Hepatic stellate cell (primary cell): Measurements from ENCODE around the gene SORCS3.

Experiments
- DNase-seq: peaks from one replicate; pipeline ENCODE4 v3.0.0; 2011; ENCODE audit warnings: low spot score

Gene SORCS3

DNA sequence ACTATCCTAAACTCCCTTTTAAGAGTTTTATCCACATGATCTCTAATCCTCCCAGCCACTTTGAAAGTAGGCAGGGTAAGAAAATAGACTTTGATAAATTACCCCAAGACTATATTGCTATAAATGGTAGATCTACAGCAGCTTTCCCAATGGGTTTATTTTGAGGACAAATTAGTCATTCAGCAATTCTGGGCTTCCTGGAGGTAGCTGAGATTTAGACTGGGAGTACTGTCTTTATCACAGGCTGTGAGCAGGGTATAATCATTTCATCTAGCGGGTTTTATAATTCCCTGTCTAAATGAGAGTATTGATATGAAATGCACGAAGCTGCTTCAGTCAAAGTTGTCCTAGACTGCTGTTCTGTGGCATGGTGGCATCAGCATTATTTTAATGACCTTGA, 279.4 kb downstream of the SORCS3 start:
- no peak for DNase-seq

DNA sequence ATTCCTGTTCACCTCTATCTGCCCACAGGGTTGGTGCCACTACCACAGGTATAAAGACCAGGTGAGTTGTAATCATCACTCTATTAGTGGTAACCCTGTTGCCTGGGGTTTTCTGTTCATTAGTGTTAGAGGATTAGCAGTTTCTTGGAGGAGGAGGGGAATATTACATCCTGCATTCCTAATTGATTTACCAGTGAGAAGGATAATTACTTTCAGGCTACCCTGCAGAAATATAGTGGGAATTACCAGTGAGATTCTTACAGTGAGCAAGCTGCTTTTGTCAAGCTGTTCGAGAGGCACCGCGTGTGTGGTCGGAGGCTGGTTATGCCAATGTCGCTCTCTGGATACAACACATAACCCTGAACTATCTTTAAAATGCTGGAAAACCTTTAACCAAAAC, 280.7 kb downstream of the SORCS3 start:
- DNase-seq, result no peak

DNA sequence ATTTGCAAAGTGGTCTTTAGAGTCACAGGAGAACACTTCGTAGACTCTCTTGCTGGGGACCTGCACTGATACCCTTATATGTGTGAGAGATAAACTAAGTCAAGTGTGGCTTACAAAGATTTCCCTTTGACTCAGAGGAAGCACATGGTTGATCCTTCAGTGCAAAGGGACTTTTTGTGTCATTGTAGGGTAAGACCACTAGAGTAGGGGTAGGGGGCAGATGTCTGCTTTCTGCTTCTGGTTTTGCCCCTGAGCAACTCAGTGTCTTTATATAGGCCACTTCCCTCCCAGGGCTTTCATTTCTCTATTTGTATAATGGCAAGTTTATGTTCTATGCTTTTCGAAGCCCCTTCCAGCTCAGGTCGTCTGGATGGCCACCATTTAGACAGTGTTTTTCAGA, 281.7 kb downstream of the SORCS3 start:
- no peak for DNase-seq

DNA sequence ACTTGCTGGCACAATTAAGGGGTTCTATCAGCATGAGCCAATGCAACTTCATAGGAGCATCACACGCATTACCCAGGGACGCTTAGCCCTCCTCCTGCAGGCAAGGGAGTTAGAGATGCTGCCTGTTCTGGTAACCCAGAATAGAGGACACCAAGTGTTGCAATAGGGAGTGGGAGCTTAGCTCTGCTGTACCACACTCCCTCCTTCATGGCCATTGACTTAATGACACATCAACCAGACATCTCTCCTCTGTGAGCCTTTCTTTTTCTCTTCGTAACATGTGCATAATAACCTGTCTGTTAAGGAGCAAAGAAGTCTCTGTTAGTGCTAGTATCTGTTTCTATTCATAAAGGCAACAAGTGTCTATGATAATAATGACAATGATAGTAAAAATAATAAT, 282.4 kb downstream of the SORCS3 start:
- no peak for DNase-seq

DNA sequence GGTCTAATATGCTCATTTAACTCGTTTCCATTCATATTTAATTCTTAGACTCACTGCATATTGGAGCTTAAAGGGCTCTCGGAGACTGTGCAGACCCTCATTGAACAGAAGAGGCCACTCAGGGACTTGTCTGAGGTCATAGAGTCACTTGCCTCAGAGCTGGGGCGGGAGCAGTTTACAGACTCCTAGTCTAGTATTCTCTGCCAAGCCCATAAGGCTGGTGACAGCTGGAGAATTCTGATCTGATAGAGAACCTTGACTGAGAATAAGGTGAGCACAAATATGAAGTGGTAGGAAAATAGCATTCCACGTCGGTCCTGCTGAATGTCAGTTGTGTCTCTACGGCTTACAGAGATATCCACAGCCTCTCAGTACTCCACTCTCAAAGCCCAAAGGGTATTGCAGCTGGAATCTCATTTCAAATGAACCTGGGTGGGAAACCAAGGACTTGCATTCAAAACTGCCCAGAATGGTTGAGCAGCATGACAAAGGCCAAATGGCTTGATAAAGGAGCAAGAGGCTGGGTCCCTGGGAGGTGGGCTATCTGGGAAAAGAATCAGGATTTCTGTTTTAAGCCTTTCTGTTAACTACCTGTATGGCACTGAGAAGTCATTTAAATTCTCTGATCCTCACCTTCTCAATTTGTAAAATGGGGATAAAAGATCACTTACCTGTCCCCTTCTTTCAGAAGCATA, 283.2 kb downstream of the SORCS3 start:
- no peak for DNase-seq

DNA sequence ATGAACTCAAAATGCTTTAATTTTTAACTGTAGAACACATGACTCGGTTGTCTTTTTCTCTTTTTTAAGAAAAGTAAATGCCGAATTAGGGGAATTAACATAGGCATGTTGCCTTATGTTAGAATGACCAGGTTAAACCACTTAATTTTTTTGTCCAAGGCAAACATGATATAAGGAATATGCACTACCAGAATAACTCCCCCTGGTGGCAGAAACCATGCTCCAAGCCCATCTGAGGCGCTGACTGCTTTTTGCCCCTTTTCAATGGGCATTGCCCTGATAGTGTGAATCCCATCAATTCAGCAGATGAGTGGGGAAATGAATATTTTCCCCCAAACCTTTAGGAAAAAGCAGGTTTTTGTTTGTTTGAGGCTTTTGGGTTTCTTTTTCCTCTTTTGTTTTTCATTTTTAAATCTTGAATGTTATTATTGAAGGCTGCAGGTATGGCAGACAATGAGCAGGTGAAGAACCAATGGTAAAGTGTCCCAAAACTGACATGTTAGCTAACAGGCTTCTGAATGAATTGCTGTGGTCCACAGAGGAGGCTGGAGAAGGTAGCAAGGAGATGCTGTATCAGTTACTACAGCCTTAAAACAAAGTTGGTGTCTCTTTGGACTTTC, 284.3 kb downstream of the SORCS3 start:
- no peak for DNase-seq

DNA sequence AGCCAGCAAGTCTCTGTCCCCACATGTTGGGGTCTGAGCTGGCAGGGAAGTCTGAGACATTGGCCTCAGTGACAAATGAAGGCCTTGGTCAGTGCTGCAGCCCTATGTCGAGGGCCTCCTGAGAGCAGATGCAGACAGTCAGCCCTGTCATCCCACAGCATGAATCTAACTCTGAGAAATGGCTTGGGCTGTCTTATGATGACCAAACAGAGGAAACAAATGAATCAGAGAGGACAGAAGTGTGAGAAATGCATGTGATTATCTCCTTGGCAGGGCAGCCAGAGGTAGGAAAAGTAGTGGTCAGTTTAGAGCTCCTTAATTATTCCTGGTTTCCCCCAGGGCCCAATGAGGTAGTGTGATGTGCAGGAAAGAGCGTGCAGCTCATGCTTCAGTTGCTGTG, 287.6 kb downstream of the SORCS3 start:
- DNase-seq, result no peak

DNA sequence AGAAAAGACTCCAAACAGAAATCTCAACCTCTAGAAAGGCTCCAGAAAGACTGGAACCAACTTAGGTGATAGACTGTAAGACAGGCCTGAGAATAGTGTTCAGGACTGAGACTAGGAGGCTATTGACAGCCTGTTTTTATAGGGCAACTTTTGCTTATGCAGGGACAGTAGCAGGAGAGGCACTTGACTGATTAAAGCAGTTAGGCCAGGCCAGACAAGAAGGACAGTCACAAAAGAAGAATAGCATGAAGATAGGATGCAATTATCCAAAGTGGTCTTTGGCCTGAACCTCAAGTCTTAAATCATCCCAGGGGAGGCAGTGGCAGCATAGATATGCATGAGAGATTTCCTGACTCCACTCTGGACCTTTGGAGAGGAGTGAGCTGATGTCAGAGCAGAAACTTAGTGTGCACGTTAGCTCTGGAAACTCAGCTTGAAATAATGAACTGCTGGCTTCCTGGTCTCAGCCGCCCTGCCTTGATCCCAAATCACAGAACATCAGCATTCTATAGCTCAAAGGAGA, 290.6 kb downstream of the SORCS3 start:
- no peak for DNase-seq

DNA sequence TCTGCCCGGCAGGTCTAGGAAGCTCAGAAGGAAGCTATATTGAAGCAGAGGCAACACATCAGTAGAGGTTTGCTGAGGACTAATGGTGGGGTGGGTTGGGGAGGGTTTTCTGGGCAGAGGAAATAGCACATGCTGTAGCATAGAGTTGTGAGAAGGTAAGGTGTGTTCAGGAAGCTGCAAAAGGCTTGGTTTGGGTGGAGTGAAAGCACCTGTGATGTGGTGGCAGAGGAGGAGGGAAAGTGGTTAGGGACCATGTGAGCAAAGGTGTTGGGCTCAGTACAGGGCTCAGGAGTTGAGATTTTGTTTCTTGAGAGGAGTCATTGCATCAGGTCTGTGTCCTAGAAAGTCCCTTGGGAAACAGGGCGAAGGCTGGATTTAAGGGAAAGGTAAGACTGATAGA, 294.6 kb downstream of the SORCS3 start:
- no peak for DNase-seq

DNA sequence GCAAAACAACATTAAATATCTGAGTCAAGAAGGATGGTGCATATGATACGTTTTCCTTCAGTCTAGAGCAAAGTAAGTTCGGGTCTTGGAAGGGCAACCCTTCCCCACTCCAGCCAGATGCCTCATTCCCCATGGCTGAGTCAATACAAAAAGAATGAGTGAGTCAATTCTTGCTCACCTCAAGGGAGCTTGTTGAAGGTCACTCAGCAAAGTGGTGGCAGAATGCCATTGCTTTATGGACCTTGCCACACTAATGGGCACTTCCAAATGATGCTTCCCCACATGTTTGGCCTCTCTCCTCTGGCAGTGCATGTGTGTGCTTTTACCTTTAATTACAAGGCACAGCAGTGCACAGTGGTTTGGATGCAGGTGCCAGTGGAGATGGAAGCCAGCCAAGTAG, 296.5 kb downstream of the SORCS3 start:
- DNase-seq, result no peak

DNA sequence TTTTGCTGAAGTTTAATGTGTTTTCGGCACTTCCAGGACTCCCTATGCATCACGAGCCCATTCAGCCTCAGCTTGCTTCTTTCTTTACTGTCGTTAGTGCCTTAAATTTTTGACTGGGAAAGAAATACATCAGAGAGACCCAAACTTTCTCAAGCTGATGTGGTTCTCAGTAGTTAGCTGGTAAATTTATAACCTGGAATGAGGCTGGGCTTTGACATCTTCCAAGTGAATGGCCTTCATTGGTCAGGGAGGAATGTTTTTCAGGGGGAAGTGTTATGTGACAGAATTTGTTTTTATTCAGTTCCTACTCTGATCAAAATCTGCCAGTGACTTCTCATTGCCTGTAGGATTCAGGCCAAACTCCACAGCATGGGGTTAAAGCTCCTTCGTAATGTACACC, 296.9 kb downstream of the SORCS3 start:
- DNase-seq, result no peak

DNA sequence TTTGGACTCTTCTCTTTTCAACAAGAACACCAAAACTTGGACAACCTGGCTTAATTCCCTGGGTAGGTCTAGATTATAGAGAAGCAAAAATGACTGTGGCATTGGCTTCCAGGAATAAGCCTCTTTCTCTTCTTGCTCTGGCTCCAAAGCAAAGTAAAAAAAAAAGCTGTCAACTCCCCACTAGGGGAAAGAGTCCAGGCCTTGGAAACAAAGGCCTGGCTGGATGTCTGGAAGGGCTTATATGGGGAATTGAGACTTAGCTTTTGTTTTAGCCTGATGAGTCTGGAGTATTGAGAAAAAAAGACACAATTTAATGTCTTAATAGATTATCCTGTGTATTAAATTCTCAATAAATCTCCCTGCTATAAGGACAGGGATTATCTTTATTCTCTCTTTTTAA, 300.6 kb downstream of the SORCS3 start:
- DNase-seq, result no peak

DNA sequence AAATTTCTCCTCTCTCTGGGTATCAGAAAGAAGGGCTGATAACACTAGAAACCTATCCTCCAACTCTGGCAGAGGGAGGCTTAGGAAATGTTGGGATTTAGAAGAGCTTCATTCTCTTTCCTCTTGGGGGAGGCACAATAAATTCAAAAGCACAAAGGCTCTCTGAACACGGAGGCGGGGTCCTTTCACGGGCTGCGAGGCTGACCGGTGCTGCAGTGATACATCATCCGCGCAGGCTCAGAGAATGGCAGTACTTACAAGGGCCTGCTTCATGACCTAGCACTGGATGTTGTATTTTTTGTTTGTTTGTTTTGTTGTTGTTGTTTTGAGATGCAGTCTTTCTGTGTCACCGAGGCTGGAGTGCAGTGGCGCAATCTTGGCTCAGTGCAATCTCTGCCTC, 306.2 kb downstream of the SORCS3 start:
- DNase-seq, result no peak

DNA sequence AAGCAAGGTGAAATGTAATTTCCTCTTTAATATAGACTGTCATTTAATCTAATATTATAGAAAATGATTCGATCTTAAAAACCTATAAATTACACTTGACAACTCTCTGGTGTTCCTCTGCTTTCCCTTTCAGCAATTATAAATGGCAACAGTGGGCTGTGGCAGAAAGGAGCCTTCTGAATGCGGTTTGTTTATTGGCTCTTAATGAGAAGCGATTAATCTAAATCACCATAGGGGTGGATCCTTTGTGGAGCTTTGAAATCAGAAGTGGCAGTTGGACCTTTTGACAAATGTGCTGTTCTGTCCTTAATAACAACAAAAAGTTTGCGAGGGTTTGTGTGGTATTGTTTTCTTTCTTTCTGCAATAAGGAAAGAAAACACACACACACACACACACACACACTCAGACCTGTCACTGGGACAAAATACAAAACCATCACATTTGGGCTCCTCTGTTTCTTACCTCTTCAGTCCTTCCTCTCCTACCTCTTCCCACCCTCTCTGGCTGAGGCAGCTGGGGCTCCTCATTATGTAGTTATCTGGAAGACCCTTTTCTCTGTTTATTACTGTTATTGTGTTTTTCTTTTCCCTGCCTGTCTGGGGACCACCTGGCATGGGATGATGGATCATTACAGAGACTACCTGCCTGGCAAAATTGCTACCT, 316.2 kb downstream of the SORCS3 start:
- no peak for DNase-seq

DNA sequence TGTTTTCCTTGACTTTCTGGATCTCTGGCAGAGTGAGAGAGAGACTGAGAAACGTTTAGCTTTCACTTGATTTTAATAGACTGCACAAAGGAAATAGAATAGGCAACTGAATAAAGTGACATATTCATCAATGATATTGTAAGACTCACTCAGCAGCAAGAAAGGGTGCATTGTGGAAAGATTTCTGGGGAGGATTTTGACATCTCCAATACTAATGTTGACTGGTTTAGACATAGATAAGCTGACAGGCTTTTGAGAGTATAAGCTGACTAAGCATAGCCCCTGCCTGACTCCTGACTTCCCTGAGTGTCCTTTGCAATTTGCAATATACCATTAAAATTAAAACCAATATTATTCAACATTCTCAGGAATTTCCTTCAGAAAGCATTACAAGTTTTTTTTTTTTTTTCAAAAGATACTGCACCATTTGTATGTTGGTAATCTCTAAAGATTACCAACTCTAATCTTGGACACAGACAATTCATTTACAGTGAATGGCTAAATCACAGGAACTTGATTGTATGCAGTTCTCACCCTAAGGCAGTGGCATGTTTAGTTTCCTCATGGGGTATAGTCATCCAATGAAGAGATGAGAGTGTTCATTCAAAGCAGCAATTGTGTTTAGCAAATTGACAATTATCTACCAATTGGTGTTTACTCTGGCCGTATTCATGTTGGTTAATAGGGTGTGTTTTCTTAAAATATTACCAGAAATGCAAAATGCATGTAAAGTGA, 325.6 kb downstream of the SORCS3 start:
- DNase-seq, result no peak

DNA sequence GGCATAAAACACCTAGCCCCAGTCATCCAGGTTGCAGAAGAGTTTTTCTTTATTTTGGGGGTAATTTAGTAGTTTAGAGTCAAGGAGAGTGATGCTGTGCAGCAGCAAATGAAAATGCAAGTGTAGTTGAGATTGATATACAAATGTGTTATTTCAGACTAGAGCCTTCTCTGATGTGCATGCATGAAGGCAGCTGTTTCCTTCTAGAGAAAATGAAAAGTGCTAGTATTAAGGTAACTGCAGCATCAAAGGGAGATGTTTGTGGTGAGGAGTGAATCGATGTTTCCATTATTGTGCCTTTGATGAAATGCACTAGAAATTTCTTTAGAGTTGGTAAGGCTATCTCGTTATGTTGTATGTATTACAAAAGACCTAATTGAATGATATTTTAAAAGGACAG, 339.3 kb downstream of the SORCS3 start:
- DNase-seq, result no peak

DNA sequence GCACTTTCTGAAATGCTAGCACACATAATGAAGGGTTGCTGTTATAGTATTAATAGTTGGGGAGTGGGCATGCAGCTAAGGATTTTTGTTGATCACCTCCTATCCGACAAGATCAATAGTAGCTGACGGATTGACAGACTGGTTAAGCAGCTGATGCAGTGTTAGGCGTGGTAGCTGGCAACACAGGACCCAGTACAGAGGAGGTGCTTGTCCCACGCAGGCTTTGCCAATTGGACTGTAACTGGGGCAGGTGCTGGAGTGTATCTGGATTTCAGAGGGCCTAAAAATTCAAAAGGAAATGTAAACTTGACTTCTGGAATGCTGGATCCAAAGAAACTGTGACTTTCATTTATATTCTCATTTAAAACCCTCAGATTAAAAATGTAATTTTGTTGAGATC, 340.9 kb downstream of the SORCS3 start:
- DNase-seq, result no peak

DNA sequence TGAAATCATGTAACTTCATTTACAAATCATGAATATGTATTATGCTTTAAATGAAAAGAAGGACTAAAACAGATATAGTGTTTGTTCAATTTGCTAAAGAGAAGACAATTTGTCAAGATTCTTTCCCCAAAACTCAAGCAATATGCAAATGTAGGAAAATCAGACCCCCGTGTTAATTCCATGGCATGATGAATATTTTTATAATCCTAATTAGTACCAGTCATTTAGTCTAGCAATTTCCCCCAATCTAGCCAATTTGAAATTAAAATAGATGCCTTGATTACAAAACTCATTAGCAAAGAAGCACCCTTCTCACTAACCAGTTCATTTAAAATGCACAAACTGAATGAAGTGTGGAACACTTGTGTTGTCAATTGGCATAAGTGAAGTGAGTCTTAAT, 347.6 kb downstream of the SORCS3 start:
- DNase-seq, result no peak

DNA sequence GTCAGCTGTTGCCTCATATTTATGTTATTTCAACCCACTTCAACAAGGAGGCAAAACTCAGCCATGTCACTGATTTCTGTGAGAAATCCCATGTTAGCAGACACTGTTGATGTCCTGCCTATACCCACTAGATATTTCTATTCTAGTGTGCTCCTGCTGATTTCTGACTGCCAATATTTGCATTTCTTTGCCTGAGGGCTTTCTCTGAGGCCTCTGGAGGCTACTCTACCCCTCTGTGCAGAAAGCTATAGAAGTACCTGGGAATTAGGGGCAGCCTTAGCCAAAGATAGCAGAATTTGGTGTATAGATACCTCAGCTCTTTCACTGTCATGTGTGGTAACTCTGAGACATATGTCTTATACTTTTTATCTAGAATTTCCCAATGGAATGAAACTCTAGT, 348.8 kb downstream of the SORCS3 start:
- no peak for DNase-seq

DNA sequence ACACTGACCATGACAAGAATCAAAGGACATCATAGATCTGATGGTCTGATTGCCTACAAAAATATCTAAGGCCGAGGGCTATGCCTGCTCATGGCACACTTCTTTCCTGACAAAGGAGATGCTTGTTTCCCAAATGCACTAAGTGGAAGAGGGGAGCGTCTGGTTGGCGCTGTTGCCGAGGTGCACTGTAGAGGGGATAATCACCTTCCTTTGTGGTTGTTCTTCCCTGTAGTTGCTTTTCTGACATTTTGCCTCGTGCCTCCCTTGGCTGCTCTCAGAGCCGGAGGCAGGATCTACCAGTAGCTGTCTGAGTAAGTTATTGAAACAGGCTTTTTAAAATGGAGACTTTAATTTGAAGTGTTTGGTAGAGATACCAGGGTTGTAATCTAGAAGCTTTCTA, 352.0 kb downstream of the SORCS3 start:
- DNase-seq, result no peak

DNA sequence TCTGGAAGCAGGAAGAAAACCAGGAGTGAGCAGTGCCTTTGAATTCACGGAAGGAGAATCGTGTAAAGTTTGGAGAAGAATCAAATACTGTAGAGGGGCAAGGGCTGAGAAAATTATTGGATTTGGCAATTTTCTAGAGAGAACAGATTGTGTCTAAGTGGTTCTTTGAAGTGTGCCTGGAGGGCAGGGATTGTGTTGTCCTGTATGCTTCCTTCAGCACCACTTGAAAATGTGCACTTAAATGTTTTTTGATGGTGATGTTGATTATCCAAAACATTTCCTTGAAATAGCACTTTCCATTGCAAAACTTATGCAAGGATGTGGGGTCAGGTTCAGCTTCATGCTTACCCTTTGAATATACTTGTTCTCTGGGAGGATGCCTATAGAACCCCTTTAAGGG, 360.2 kb downstream of the SORCS3 start:
- DNase-seq, result no peak

DNA sequence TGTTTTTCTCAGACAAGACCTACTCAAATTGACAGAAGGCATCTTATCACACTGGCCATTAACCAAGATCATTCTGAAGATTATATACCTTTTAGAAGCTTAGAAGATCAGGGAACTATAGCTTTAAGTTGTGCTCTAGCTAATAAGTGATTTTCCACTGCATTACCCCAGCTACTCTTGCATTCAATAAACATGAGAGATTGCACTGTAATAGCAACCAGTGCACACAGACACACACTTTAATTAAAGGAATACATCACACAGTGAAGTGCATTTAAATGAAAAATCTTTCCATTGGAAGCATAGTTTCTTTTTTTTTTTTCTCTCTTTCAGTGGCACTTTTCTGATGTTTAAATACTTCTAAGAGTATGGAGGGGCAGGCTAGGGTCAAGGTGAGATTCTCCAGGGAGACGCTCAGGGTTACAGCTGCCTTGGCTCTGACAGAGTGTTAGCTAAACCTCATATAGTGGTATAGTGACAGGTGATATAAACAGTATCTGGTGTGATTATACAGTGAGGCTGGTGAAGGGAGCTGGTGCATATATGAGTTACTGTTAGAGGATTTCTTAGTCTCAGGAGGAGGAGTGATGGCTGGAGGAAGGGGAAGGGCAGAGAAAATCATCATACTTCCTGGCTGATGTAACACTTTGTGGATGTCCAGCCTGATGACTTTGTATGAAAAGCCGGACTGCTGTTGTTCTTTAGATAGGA, 369.5 kb downstream of the SORCS3 start:
- no peak for DNase-seq
